T-cell (primary cell): ENCODE measurements around the gene TBCE. TPM values are rescaled to one million over a fixed set of nuclear protein-coding genes. Genes with fewer than 3 reads are reported as not detected.

Experiments used
- ATAC-seq, 4 experiments: fragments of 200-7000 bp in 3 of 4; fragments of 150-1000 bp in 1 of 4; cut with Tn5 transposase; replicated peaks in 1 of 4; 1 replicate in 3 of 4; 2 replicates in 1 of 4; pipeline ENCODE4 v1.10.0; 2021; ENCODE audit warnings: moderate library complexity in 3 of 4, mild to moderate bottlenecking in 2 of 4, moderate number of reproducible peaks in 1 of 4
- CTCF ChIA-PET, 2 donors: fragments of 300-600 bp; sonication (Branson Sonifier 250); formaldehyde crosslinking; loops; one replicate each; lab custom pipeline; 2022; ENCODE audit warnings: antibody characterized with exemption in 2 of 2; lab: Charles Lee
- POLR2A ChIA-PET, 2 donors: fragments of 300-600 bp; sonication (Branson Sonifier 250); formaldehyde crosslinking; loops; one replicate each; lab custom pipeline; 2022; ENCODE audit warnings: antibody characterized with exemption in 2 of 2; lab: Charles Lee
- DNase-seq, 35 experiments: peaks; one replicate each; pipeline versions ENCODE4 v3.0.0 to v3.0.0-alpha.2; 2013 to 2023
- H3K27ac ChIP-seq: one replicate; pipeline ENCODE4 v1.5.1; 2013; ENCODE audit warnings: low read length
- H3K27me3 ChIP-seq, 2 experiments: replicated peaks in 1 of 2; 1 replicate in 1 of 2; 2 replicates in 1 of 2; pipeline versions ENCODE4 v1.6.1 to v1.7.0; 2013; ENCODE audit warnings: low read length in 1 of 2, mixed read lengths in 1 of 2; ENCODE audit not compliant: control insufficient read depth in 2 of 2, insufficient read depth in 2 of 2; ENCODE audit errors: extremely low read depth in 1 of 2
- H3K36me3 ChIP-seq, 2 donors: 1 replicate in 1 of 2; 2 replicates in 1 of 2; pipeline versions ENCODE4 v1.6.1 to v1.7.0; 2013; ENCODE audit warnings: low read length in 1 of 2; ENCODE audit not compliant: control insufficient read depth in 2 of 2, insufficient read depth in 1 of 2; ENCODE audit errors: extremely low read depth in 1 of 2
- H3K4me1 ChIP-seq, 2 experiments: 1 replicate in 1 of 2; 2 replicates in 1 of 2; pipeline versions ENCODE4 v1.6.1 to v1.7.0; 2013; ENCODE audit warnings: low read length in 2 of 2, mixed read lengths in 1 of 2; ENCODE audit not compliant: insufficient read depth in 2 of 2, control insufficient read depth in 1 of 2; ENCODE audit errors: extremely low read depth in 1 of 2
- H3K4me3 ChIP-seq, 2 donors: 1 replicate in 1 of 2; 2 replicates in 1 of 2; pipeline versions ENCODE4 v1.5.1 to v1.7.0; 2013; ENCODE audit warnings: mild to moderate bottlenecking in 2 of 2, low read length in 1 of 2, moderate library complexity in 1 of 2; ENCODE audit not compliant: control insufficient read depth in 1 of 2; ENCODE audit errors: extremely low read depth in 1 of 2
- H3K9me3 ChIP-seq: 2 replicates; pipeline ENCODE4 v1.7.0; 2013
- H3K27ac Mint-ChIP-seq, 2 donors: one replicate each; pipeline ENCODE4 v1.8.0; 2020 to 2021; ENCODE audit warnings: mild to moderate bottlenecking in 2 of 2, mixed read lengths in 2 of 2
- H3K27me3 Mint-ChIP-seq, 2 donors: one replicate each; pipeline ENCODE4 v1.8.0; 2021 to 2022; ENCODE audit warnings: mixed read lengths in 2 of 2
- H3K36me3 Mint-ChIP-seq: one replicate; pipeline ENCODE4 v1.8.0; 2021; ENCODE audit warnings: mixed read lengths
- H3K4me1 Mint-ChIP-seq, 3 donors: one replicate each; pipeline ENCODE4 v1.8.0; 2020 to 2022; ENCODE audit warnings: mixed read lengths in 3 of 3, mild to moderate bottlenecking in 1 of 3
- H3K4me3 Mint-ChIP-seq, 3 donors: one replicate each; pipeline ENCODE4 v1.8.0; 2020 to 2022; ENCODE audit warnings: mild to moderate bottlenecking in 3 of 3, mixed read lengths in 3 of 3, moderate library complexity in 3 of 3
- H3K9me3 Mint-ChIP-seq, 3 donors: one replicate each; pipeline ENCODE4 v1.8.0; 2020 to 2022; ENCODE audit warnings: mixed read lengths in 3 of 3
- WGBS: methylation state at CpG from one replicate; pipeline ENCODE4 v1.1.5; 2013; ENCODE audit warnings: missing lambda C conversion rate; ENCODE audit not compliant: insufficient coverage; 5-methylcytosine and 5-hydroxymethylcytosine counted together
- total RNA-seq, 35 experiments: library from RNA in 6 of 35; stranded (reverse) in 6 of 35; fragments of 120-200 nt in 1 of 35; gene quantifications; one replicate each; pipeline versions ENCODE4 v1.2.1 to v1.2.4 and lab custom pipeline; 2013 to 2026

Gene TBCE
- total RNA-seq, 5 donors from 2014 or later (not counting 1 experiment from before 2014, with no cell fraction given): 15.6 to 21.5 (median 18.6) TPM

DNA sequence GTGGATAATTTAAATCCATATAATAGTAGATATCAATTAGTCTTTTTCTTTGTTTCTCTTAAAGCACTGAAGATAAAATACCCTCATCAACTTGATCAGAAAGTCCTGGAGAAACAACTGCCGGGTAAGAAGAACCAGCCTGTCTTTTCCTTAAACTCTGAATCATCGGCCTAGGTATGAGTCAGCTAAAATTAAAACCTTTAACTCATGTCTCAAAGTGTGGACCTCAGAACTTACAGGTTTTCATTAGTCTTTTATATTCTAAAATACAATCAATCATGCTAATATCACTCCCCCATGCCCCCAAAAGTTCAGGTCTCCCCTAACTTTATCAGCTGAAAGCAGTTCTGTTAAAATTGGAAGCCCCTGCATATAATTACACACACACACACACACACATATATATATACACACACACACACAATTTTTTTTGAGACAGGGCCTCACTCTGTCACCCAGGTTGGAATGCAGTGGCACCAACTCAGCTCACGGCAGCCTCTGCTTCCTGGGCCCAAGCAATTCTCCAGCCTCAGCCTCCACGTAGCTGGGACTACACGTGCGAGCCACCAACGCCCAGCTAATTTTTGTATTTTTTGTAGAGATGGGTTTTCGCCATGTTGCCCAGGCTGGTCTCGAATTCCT, 75.7 kb downstream of the TBCE start:
- CTCF ChIA-PET: interaction anchor here (0.6 kb wide), 2 partner anchors 11 to 1058 kb away, joined by 3 to 4 read pairs; no protein-coding TSS in a partner anchor
- H3K36me3 Mint-ChIP-seq: peaks cover 40% of the 10 kb centered on the region
- H3K4me1 ChIP-seq: no peaks in the 10 kb centered on the region

GRCh38 chr1:235448616-235449015, 81.4 kb downstream of the TBCE start:
- peaks cover 37% of the 10 kb centered on the region for H3K36me3 Mint-ChIP-seq
- POLR2A ChIA-PET: interaction anchor here in 1 of 2 donors (0.6 kb wide), 1 partner anchor 1154 kb away, joined by 6 read pairs; no protein-coding TSS in a partner anchor

More for the DNA sequence above, 75.7 kb downstream of the TBCE start:
- H3K27me3 Mint-ChIP-seq: no peaks in the 10 kb centered on the region
- no peaks in the 10 kb centered on the region for H3K4me1 Mint-ChIP-seq
- Histone ChIP-seq H3K27ac (no peak overlapping the region), H3K9me3 (no peaks in the 10 kb centered on the region), H3K27me3 (no peaks in the 10 kb centered on the region), H3K4me3 (no peak overlapping the region), H3K36me3 (peaks cover 10 to 66% of the 10 kb centered on the region in 2 donors)
- no peak overlapping the region for H3K4me3 Mint-ChIP-seq
- peak overlapping the region in 1 of 2 donors; percentile 55 for H3K27ac Mint-ChIP-seq
- WGBS: 100% methylated on average over 4 of the region's 9 CpGs
- no peaks in the 10 kb centered on the region for H3K9me3 Mint-ChIP-seq
- ATAC-seq: no peak
- no peak for DNase-seq
- POLR2A ChIA-PET: interaction anchor here in 1 of 2 donors (0.6 kb wide), 1 partner anchor 186 kb away, joined by 4 read pairs; no protein-coding TSS in a partner anchor

DNA sequence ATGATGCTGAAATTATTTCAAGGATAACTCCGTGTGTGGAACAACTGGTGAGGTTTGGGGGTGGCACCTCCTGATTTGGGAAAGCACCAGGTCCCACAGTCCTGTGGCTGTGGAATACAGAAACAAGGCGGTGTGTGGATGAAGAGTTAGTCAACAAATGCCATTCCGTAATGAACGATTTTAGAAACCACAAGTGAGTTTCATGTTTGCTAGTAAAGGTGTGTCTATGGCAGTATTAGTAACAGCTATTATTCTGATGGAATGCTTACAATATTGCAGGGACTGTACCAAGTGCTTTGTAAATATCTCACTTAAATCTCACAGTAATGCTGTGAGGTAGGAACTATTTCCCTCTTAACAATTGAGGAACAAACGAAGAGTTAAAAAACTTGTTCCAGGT, 83.2 kb downstream of the TBCE start:
- Mint-ChIP-seq H3K27ac (peak overlapping the region; percentile 45 to 46), H3K4me3 (no peak overlapping the region), H3K4me1 (no peaks in the 10 kb centered on the region), H3K27me3 (no peaks in the 10 kb centered on the region), H3K36me3 (peaks cover 32% of the 10 kb centered on the region), H3K9me3 (no peaks in the 10 kb centered on the region)
- no peaks in the 10 kb centered on the region for H3K4me1 ChIP-seq
- H3K9me3 ChIP-seq: no peaks in the 10 kb centered on the region
- ATAC-seq (no peak), DNase-seq (no peak)
- H3K36me3 ChIP-seq: peaks cover 0 to 33% of the 10 kb centered on the region in 2 donors
- H3K27ac ChIP-seq: no peak overlapping the region
- WGBS: 92% methylated on average over 2 of the region's 5 CpGs
- no peaks in the 10 kb centered on the region for H3K27me3 ChIP-seq
- ChIA-PET CTCF (interaction anchor here in 1 of 2 donors (0.5 kb wide), 1 partner anchor 823 kb away, joined by 3 read pairs; no protein-coding TSS in a partner anchor), POLR2A (no interaction called here)
- no peak overlapping the region for H3K4me3 ChIP-seq

More at GRCh38 chr1:235448616-235449015, 81.4 kb downstream of the TBCE start:
- H3K4me1 ChIP-seq: no peaks in the 10 kb centered on the region
- H3K4me3 ChIP-seq: no peak overlapping the region
- Mint-ChIP-seq H3K4me3 (no peak overlapping the region), H3K4me1 (no peaks in the 10 kb centered on the region), H3K9me3 (no peaks in the 10 kb centered on the region), H3K27me3 (no peaks in the 10 kb centered on the region), H3K27ac (no peak overlapping the region)
- DNase-seq (no peak), ATAC-seq (no peak)
- WGBS: no CpG with 5 or more reads among the region's 7 CpGs
- no peak overlapping the region for H3K27ac ChIP-seq
- H3K36me3 ChIP-seq: peaks cover 4 to 46% of the 10 kb centered on the region in 2 donors
- CTCF ChIA-PET: no interaction called here
- no peaks in the 10 kb centered on the region for H3K9me3 ChIP-seq
- no peaks in the 10 kb centered on the region for H3K27me3 ChIP-seq

GRCh38 chr1:235450886-235451483, 83.8 kb downstream of the TBCE start:
- 83% methylated on average over 1 of the region's 2 CpGs for WGBS
- no peaks in the 10 kb centered on the region for H3K9me3 Mint-ChIP-seq
- H3K36me3 Mint-ChIP-seq: peaks cover 28% of the 10 kb centered on the region
- Histone ChIP-seq H3K9me3 (no peaks in the 10 kb centered on the region), H3K4me1 (no peaks in the 10 kb centered on the region), H3K27me3 (no peaks in the 10 kb centered on the region), H3K36me3 (peaks cover 0 to 30% of the 10 kb centered on the region in 2 donors), H3K4me3 (no peak overlapping the region), H3K27ac (no peak overlapping the region)
- H3K27me3 Mint-ChIP-seq: no peaks in the 10 kb centered on the region
- H3K4me1 Mint-ChIP-seq: no peaks in the 10 kb centered on the region
- ChIA-PET CTCF (interaction anchor here in 1 of 2 donors (1.1 kb wide), 1 partner anchor 34 kb away, joined by 3 read pairs; no protein-coding TSS in a partner anchor), POLR2A (no interaction called here)
- no peak for ATAC-seq
- no peak overlapping the region for H3K4me3 Mint-ChIP-seq
- DNase-seq: no peak
- H3K27ac Mint-ChIP-seq: peak overlapping the region; percentile 22 to 46

- Mint-ChIP-seq H3K27ac (no peak overlapping the region), H3K4me1 (no peaks in the 10 kb centered on the region), H3K9me3 (no peaks in the 10 kb centered on the region), H3K27me3 (no peaks in the 10 kb centered on the region), H3K4me3 (no peak overlapping the region), H3K36me3 (peaks cover 20% of the 10 kb centered on the region)
- Histone ChIP-seq H3K36me3 (peaks cover 0 to 9% of the 10 kb centered on the region in 2 donors), H3K4me3 (no peak overlapping the region), H3K27ac (no peak overlapping the region), H3K9me3 (no peaks in the 10 kb centered on the region), H3K27me3 (no peaks in the 10 kb centered on the region), H3K4me1 (no peaks in the 10 kb centered on the region)
- DNase-seq (no peak), ATAC-seq (no peak)
- 94% methylated on average over 3 of the region's 8 CpGs for WGBS
- ChIA-PET CTCF (interaction anchor here in 1 of 2 donors (0.7 kb wide), 1 partner anchor 11 kb away, joined by 4 read pairs; no protein-coding TSS in a partner anchor), POLR2A (no interaction called here)
Measured at GRCh38 chr1:235454021-235454420, 86.8 kb downstream of the TBCE start.

GRCh38 chr1:235455097-235455496, 87.9 kb downstream of the TBCE start:
- Histone ChIP-seq H3K9me3 (no peaks in the 10 kb centered on the region), H3K4me3 (no peak overlapping the region), H3K36me3 (peaks cover 0 to 3% of the 10 kb centered on the region in 2 donors), H3K4me1 (no peaks in the 10 kb centered on the region), H3K27ac (no peak overlapping the region), H3K27me3 (no peaks in the 10 kb centered on the region)
- no peaks in the 10 kb centered on the region for H3K4me1 Mint-ChIP-seq
- ATAC-seq (no peak), DNase-seq (no peak)
- peaks cover 13% of the 10 kb centered on the region for H3K36me3 Mint-ChIP-seq
- no peaks in the 10 kb centered on the region for H3K9me3 Mint-ChIP-seq
- WGBS: no CpG with 5 or more reads among the region's 2 CpGs
- ChIA-PET POLR2A (no interaction called here), CTCF (no interaction called here)
- no peak overlapping the region for H3K27ac Mint-ChIP-seq
- H3K4me3 Mint-ChIP-seq: no peak overlapping the region
- no peaks in the 10 kb centered on the region for H3K27me3 Mint-ChIP-seq
